HG02943 (cell line): ENCODE results near the gene POFUT2.
"Not testable (repeated sequence)": the region's sequence is repeated elsewhere in the genome, so short reads cannot be mapped to it uniquely, and the experiment has no call there.

Source experiments
- ATAC-seq: cut with Tn5 transposase; IDR thresholded peaks from one replicate; pipeline ENCODE4 v1.9.1; 2021; ENCODE audit warnings: mild to moderate bottlenecking, low read depth, moderate library complexity; ENCODE audit not compliant: unreplicated experiment

Gene POFUT2

DNA sequence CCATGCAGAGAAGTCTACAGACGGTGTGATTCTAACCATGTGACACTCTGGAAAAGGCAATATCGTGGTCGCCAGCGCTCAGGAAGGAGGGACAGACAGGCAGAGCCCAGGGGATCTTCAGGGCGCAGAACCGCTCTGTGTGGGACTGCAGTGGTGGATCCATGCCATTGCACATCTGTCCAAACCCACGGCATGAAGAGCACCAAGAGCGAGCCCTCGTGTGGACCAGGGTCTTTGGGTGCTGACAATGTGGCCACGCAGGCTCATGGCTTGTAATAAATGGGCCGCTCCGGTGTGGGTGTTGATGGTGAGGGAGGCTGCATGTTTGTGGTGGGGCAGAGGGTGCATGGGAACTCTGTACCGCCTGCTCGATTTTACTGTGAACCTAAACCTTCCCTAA, 25.3 kb upstream of the POFUT2 start:
- no peak for ATAC-seq

DNA sequence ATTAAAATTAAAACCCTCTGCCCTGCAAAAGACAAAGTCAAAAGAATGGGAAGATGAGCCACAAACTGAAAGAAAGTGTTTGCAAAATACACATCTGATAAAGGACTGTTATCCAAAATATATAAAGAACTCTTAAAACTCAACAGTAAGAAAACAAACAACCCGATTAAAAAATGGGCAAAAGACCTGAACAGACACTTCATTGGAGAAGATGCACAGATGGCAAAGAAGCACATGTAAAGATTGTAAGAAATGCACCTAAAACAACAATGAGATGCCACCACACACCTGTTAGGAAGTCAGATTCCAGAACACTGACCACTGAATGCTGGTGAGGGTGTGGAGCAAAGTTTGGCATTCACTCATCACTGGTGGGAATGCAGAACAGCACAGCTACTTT, 24.6 kb upstream of the POFUT2 start:
- no peak for ATAC-seq

DNA sequence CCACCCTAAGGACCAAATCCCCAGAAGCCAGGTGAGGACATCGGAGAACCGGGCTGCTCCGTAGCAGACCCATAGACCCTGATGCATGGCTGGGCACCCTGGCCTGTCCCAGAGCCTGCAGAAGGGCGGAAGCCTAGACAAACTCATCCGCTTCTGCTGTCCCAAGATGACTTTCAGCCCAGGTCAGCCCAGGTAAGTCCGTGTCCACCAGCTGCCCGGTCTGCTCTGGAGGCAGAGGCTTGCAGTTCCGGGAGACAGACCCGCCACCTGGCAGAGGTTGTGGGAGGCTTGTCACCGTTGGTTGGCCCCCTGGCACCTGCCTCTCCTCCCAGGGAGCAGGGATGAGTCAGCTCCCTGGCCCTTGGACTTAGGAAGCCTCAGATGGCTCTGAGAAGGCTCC, 22.8 kb upstream of the POFUT2 start:
- ATAC-seq: no peak

DNA sequence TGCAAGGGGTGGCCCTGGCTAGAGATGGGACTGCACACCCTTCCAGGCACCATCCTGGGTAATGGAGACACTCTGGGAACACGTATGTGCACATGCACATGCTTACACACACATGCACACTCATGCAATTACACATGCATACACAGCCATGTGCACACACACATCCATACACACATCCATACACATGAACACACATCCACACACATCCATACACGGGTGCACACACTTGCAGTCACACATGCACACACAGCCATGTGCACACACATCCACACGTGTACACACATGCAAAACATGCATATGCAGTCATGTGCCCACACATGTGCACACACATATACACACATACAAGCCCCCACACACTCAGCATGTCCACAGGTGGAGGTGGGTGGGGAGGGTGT, 22.3 kb upstream of the POFUT2 start:
- ATAC-seq: no peak

DNA sequence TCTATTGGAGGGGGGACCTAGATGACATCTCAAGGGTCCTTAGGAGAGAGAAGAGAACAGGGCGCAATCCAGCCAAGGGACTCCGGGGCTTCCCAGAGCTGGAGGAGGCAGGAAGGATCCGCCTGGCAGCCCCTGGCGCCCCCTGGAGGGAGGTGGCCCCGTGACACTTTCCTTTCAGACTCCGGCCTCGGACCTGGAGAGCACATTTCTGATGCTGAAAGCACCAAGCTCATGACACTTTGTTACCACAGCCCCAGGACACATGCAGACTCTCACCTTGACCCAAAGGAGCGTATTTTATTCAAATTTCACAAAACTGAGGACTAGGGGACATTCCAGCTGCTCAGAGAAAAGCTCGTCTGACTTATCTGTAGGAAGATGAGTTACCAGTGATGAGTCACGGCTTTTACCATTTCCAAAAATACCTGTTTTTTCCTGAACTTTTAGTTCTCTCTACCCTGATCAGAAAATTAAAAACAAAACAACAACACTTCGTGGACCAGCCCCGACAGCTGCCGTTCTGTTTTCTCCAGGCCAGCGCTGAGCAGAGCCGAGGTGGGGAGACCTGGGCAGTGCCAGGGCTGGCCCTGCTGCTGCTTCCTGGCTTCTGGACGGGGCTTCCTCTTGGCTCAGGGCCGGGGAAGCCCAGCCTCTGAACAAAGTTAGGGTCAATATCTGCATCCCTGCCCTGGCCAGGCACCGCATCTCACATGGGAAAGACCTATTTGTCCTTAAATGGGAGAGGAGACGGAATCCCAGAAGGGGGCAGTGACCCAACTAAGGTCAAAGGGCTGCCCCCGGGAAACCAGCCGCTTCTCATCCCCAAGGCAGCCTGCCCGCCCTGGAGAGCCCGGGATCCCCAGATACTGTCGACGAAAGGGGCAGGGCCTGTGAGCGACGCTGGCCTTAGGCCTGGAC, 21.6 kb upstream of the POFUT2 start:
- no peak for ATAC-seq

DNA sequence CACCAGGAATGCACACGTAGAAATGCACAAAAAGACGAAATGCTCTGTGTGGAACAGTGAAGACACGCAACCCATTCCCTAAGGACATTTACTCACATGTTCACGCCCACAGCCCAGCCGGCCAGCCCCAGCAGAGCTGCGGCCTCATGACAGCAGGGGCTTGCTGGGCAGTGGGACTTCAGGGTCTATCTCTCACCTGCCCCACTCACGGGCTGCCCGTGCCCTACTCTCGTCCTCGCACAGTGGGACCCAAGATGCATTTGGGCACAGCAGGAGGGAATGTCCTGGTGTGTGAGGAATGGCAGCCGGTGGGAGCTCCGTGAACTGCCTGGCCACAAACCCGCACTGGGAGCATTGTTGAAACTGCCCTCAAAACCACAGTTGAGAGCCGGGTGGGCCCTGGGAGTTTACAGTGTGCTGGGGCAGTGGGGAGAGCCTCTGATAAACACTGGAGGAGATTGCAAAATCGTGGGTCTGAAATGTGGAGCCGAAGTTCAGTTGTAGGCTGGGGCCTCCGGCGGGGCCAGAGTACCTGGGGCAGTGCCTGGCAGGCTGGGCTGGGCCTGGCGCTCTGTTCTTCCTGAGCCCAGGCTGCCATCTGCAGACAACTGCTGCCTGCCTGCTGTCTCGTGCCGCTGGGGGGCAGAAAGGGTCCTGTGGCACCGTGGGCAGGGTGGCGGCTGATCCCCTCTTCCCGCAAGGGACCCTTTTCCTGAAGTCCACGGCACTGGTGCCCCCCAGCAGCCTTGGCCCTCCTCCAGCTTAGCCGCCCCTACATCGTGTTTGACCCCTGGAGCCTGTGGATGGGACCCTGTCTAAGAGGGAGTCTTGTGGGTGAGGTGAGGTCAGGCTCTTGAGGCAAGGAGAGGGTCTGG, 20.7 kb upstream of the POFUT2 start:
- no peak for ATAC-seq

DNA sequence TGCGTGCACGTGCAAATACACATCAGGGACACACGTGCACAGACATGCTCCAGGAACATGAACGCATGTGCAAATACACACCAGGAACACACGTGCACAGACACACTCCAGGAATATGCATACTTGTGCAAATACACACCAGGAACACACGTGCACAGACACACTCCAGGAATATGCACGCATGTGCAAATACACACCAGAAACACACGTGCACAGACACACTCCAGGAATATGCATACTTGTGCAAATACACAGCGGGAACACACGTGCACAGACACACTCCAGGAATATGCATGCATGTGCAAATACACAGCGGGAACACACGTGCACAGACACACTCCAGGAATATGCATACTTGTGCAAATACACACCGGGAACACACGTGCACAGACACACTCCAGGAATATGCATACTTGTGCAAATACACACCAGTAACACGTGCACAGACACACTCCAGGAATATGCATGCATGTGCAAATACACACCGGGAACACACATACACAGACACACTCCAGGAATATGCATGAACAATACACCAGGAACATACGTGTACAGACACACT, 20.0 kb upstream of the POFUT2 start:
- ATAC-seq: not testable (repeated sequence)

DNA sequence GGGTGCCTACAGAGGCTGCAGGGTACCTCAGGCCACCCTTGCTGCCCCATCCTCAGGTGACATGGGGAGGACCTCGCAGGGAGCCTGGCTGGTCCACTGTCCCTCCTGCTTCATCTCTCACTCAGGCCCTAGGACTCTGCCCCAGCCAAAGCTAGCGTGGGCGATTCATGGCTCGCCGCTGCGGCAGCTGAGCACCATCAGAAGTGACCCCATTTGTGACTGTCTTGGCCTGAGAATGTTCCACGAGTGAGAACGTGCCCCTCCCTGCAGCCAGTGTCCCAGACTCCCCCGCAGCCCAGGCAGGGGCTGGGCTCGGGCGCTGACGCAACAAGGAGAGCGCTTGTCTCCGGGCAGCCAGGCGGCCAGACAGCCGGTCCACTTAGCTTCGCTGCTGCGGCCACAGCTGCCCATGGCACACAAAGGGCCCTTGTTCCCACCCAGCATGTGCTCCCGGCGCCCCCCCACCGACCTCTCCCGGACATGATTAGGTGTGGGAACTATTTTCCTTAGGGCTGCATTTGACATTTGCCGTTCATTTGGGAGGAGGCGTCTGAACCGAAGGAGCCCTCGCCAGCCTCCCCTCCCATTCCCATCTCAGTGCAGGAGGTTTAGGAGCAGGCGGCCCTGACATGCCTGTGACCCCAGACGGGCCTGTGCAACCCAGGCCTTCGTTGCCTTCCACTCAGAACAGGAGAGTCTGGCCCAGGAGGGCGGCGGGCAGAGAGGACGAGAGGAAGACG, 19.3 kb upstream of the POFUT2 start:
- ATAC-seq: no peak

DNA sequence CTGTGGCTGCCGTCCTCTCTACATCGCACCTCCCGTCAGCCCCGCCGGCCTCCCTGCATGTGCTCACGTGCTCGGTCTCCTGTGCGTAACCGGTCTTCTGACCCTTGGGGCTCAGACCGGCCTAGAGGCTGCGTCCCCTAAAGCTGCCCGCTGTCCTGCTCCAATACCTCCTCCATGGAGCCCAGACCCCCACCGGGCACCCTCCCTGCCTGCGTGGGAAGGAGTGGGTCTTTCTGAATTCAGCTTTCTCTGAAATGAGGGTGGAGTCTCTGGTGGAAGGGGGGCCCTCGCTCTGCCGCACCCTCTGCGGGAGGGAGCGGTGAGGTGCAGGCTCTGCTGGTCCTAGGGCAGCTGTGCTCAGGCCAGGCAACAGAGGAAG, 18.7 kb upstream of the POFUT2 start:
- no peak for ATAC-seq

DNA sequence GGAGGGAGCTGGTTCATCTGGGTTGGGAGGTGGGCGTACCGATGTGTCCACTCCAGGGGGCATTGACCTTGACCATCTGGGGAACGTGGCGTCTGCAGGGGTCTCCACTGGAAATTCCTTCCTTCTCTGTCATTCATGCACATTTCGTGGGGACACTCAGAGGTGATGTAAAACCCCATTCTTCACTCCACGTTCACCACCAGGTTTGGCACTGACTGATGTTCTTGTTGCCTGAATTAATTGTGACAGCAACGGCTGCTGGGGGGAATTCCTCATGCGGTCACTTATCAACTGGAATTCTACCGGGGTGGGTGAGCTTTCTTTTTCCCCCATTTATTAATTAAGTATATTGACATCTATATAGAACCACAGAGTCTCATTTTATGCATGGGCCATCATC, 18.1 kb upstream of the POFUT2 start:
- ATAC-seq: no peak

DNA sequence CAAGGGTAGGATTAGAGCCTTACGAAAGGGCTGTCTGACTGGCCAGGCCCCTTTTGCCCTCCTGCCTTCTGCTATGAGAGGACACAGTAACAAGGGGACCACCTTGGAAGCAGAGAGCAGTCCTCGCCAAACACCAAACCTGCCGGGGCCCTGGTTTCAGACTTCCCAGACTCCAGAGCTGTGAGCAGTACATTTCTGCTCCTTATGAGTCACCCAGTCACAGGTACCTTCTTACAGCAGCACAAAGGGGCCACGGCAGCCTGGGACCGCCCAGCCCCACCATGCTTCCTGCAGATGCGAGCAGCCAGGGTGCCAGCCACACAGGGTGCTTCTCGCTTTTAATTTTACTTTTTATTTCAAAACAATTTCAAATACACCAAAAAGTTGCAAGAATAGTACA, 17.2 kb upstream of the POFUT2 start:
- ATAC-seq: no peak

DNA sequence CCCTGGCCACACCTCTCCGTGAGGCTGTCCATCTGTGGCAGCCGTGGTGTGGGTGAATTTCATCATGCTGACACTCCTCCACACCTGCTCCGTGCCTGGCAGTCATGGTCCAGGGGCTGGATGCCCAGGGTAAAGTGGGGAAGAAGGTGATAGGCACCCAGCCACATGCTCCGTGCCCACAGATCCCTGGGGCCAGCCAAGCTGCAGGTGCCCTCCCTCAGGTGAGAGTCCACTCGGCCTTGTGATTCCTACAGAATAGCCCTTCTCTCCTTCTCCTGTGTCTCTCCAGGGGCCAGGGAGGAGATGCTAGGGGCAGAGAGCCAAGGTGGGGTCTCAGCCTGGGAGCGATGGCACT, 16.8 kb upstream of the POFUT2 start:
- ATAC-seq: no peak

DNA sequence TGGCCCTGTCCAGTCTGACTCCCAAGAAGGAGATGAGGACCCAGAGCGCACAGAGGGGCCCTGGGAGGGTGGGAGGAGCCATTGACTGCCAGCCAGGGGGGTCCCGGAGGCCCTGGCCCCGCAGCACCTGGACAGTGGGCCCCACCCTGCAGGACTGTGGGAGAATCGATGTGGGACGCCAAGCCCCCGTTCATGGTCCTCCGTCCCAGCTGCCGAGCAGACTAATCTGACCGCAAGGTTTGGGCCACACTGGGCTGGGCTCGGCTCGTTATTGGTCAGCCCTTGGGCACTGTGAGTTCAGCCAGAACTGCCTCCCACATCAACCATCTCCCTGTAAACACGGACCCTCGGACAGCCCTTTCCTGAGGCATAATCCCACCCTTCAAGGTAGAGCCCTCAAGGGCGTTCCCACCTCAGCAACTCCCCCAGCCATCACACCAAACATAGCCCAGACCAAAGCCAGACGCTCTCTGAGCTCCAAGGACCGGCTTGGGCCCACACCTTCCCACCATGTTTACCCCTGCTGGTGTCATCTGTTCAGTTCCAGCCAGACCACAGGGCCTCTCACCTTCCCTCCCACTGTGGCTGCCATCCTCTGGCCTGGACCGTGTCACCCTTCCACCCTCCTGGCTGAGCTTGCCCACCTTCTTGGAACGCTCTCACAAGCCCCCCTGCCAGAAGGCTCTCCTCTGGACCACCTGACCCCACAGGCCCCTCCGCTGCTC, 16.2 kb upstream of the POFUT2 start:
- no peak for ATAC-seq

DNA sequence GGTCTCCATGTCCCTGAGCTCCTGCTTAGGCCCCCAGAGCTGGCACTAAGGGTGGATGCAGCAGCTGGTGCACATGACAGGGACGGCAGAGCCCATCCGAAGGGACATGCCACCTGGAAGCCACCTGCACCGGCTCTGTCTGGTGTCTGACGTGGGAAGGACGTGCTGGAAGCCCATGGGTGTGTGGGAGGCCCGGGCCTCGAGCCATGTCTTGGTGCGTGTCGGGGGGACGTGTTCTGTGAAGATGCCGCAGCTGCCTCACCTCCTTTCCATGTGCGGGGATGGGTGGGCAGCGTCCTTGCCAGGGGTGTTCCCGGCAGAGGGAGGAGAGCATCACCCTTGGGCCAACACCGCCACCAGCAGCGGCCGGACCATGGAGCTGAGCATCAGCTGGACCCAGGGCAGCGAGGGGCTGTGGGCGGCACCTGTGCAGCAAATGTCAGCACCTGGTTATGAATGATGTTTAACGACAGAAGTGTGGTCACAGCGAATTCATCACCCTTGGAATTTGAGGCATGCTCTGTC, 15.5 kb upstream of the POFUT2 start:
- no peak for ATAC-seq

DNA sequence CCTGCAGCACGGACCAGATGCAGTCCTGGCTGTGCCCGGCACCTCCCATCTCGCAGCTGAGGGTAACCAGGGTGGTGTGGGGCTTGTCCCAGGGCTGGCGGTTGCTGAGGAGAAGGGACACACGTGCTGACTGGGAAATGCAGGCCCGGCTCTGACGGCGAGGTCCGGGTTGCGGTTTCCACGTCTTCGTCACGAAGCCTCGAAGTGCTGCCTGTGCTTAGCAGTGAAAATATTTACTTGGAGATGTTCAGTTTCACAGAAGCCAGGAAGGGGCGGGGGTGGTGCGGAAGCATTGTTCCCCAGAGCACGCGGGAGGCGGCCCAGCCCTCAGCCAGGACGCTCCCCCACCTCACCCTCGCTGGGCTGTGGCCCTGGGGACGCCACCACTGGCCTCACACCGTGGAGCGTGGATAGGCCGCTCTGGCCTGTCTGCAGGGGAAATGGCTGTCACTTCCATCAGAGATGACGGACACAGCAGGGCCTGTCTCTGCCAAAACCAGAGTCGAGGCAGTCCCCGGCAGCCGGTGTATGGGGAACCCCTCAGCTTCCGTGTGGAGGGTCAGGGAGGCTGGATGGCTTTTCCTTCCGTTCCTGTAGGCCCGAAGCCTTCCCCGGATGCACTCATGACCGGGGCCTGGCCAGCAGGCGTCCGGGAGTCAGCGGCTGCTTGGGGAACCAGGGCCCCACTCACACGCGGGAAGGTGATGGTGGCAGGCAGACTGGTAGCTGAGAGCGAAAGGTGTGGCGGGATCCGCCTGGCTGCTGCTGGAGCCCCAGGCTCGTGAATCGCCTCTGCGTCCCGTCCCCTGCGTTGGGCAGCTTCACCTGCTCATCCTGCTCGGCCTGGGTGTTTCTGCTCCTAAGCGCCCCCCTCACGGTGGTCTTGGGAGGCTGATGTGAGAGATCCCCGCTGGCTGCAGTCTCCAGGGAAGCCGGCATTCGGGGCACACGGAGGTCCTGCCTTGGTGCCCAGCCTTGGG, 14.7 kb upstream of the POFUT2 start:
- ATAC-seq: no peak

DNA sequence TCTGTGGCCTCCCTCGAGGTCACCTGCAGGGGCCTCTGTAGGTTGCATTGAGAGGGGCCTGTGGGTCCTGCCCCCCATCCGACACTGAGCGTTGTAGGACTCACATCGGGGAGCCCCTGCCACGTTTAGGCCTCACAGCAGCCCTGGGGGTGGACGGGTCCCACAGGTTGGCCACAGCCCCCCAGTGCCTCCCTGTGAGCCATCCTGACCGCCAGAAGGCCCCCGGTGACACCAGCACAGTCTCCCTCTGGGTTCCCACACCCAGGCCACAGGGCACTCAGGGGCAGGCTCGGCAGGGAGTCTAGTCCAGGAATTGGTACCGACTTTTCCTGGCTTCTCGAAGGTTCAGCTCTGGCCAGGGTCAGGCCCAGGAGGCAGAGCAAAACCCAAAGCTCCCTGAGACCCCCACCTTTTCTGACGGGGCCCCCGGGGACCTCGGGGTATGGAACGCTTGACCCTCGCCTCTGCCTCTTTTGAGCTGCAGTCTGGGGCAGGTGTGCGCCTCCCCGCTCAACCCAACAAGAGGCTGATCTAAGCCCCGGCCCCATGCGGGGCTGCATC, 13.9 kb upstream of the POFUT2 start:
- ATAC-seq: no peak

DNA sequence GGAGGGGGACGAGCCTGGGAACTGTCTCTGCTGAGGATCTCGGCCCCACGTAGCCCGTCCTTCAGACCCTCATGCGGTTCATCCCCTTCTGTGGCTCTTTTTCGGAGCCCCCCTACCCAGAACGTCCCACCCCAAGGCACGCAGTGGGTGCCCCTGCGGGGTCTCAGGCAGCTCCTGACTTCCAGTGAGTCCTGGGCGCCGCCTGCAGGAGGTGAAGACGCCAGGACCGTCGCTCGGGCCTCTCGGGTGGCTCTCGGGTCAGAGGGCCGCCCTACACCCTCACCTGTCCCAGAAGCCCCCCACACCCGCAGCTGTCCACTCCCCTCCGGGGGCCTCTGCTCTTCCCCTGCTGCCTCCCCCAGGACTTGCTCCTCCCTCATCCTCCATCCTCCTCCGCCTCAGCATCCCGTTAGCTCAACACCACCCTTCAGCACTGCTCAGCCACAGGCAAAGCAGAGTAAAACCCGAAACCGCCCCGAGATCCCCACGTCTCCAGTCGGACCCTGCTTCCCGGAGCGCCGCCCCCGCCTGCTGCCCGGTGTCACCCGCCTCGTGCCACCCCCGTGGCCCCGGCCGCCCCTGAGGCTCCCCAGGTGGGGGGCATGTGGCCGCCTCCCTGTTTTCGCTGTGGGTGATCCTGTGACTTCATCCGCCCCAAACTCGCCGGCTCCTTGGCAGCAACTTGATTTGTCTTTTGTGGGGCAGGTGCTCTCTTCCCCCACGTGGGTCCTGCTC, 13.3 kb upstream of the POFUT2 start:
- ATAC-seq: no peak
